Lung (tissue), 12 donors: ENCODE data around the gene PLK4. TPM values are rescaled to one million over a fixed set of nuclear protein-coding genes. Genes with fewer than 3 reads are reported as not detected.

ENCODE experiments used
- ATAC-seq: fragments of 200-7000 bp; cut with Tn5 transposase; one replicate; pipeline ENCODE4 v1.9.1; 2020; ENCODE audit warnings: moderate number of reproducible peaks; ENCODE audit not compliant: insufficient read depth, low FRiP score
- DNase-seq, 3 donors: peaks; one replicate each; pipeline ENCODE4 v3.0.0-alpha.2; 2013 to 2017
- H3K27ac ChIP-seq, 2 donors: one replicate each; pipeline ENCODE4 v1.5.1; 2013; ENCODE audit warnings: mild to moderate bottlenecking in 2 of 2, moderate library complexity in 2 of 2, control low read depth in 1 of 2, inconsistent platforms in 1 of 2, low read depth in 1 of 2, low read length in 1 of 2
- H3K27me3 ChIP-seq, 3 donors: one replicate each; pipeline ENCODE4 v1.5.1; 2013; ENCODE audit warnings: low read length in 2 of 3; ENCODE audit not compliant: control insufficient read depth in 3 of 3, insufficient read depth in 3 of 3
- H3K36me3 ChIP-seq, 4 donors: one replicate each; pipeline ENCODE4 v1.5.1; 2013; ENCODE audit warnings: low read length in 4 of 4, mild to moderate bottlenecking in 1 of 4, moderate library complexity in 1 of 4; ENCODE audit not compliant: control insufficient read depth in 4 of 4, insufficient read depth in 4 of 4
- H3K4me1 ChIP-seq, 5 donors: one replicate each; pipeline ENCODE4 v1.5.1; 2013; ENCODE audit warnings: low read length in 5 of 5, mild to moderate bottlenecking in 2 of 5, moderate library complexity in 1 of 5; ENCODE audit not compliant: control insufficient read depth in 5 of 5, insufficient read depth in 5 of 5
- H3K4me3 ChIP-seq: one replicate; pipeline ENCODE4 v1.5.1; 2013; ENCODE audit warnings: mild to moderate bottlenecking, control low read depth, moderate library complexity
- H3K9ac ChIP-seq, 2 donors: one replicate each; pipeline ENCODE4 v1.5.1; 2013; ENCODE audit warnings: low read length in 2 of 2, control low read depth in 1 of 2; ENCODE audit not compliant: insufficient read depth in 1 of 2
- H3K9me3 ChIP-seq, 4 donors: one replicate each; pipeline ENCODE4 v1.5.1; 2013; ENCODE audit warnings: low read length in 3 of 4, mild to moderate bottlenecking in 1 of 4, moderate library complexity in 1 of 4; ENCODE audit not compliant: control insufficient read depth in 4 of 4, insufficient read depth in 3 of 4
- WGBS, 2 donors: extraction: QIAGEN DNeasy Blood & Tissue Kit; methylation state at CpG; one replicate each; pipeline ENCODE4 v1.1.7; 2013; 5-methylcytosine and 5-hydroxymethylcytosine counted together
- polyA plus RNA-seq, 2 donors: library from polyadenylated mRNA; stranded (reverse); fragments of 200-250 nt; gene quantifications; one replicate each; pipeline ENCODE4 v1.2.1, GENCODE V29; 2013
- total RNA-seq, 2 donors: library from RNA; depleted of rRNA in 1 of 2; stranded (reverse); fragments of >200 nt in 1 of 2; gene quantifications; one replicate each; pipeline ENCODE4 v1.2.1, GENCODE V29; 2014 to 2021
- TF ChIP-seq, protein P1 (sequence below): IDR thresholded peaks from 2 replicates; pipeline ENCODE4 v1.5.1; 2012; ENCODE audit warnings: mild to moderate bottlenecking; ENCODE audit errors: control extremely low read depth, extremely low read depth
- donor health status: control.
- donor health status: control.
- donor health status: Bipolar disorder and iron deficiency.
- donor health status: healthy.
- donor health status: DM: yes; HTN: yes; CAD: no.

Gene PLK4
- total and polyA plus RNA-seq, 4 donors: 1.2 to 13.3 (median 1.9) TPM

DNA sequence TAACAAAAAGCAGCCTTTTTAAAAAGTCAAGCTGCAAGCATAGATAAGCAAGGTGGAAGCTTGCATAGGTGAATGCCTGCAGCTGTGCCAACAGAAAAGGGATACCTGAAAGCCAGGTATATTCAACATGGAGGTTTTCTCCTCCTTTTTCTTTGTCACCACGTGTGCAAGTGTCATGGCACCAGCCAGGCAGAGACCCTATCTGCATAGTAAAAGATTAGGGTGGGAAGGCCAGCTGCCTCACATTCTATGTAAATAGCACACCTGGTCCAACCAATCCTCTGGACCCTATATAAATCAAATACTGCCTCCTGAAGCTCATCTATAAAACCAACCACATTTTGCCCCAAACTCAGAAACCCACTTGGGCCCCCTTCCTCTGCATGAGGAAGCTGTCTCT lies 28.0 kb upstream of the PLK4 start:
- no peak for ATAC-seq
- peaks cover 0 to 16% (median 6%) of the 10 kb centered on the region in 4 donors for H3K9me3 ChIP-seq
- peaks cover 0 to 4% (median 0%) of the 10 kb centered on the region in 5 donors for H3K4me1 ChIP-seq
- WGBS, 2 donors: 34 to 44% methylated on average over 1 of the region's 1 CpG
- H3K27me3 ChIP-seq: no peaks in the 10 kb centered on the region
- no peaks in the 10 kb centered on the region for H3K36me3 ChIP-seq
- H3K9ac ChIP-seq: no peak overlapping the region
- H3K27ac ChIP-seq: no peak overlapping the region
- TF ChIP-seq, protein P1, sequence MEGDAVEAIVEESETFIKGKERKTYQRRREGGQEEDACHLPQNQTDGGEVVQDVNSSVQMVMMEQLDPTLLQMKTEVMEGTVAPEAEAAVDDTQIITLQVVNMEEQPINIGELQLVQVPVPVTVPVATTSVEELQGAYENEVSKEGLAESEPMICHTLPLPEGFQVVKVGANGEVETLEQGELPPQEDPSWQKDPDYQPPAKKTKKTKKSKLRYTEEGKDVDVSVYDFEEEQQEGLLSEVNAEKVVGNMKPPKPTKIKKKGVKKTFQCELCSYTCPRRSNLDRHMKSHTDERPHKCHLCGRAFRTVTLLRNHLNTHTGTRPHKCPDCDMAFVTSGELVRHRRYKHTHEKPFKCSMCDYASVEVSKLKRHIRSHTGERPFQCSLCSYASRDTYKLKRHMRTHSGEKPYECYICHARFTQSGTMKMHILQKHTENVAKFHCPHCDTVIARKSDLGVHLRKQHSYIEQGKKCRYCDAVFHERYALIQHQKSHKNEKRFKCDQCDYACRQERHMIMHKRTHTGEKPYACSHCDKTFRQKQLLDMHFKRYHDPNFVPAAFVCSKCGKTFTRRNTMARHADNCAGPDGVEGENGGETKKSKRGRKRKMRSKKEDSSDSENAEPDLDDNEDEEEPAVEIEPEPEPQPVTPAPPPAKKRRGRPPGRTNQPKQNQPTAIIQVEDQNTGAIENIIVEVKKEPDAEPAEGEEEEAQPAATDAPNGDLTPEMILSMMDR: no peak
- no peak for DNase-seq
- H3K4me3 ChIP-seq: no peak overlapping the region

DNA sequence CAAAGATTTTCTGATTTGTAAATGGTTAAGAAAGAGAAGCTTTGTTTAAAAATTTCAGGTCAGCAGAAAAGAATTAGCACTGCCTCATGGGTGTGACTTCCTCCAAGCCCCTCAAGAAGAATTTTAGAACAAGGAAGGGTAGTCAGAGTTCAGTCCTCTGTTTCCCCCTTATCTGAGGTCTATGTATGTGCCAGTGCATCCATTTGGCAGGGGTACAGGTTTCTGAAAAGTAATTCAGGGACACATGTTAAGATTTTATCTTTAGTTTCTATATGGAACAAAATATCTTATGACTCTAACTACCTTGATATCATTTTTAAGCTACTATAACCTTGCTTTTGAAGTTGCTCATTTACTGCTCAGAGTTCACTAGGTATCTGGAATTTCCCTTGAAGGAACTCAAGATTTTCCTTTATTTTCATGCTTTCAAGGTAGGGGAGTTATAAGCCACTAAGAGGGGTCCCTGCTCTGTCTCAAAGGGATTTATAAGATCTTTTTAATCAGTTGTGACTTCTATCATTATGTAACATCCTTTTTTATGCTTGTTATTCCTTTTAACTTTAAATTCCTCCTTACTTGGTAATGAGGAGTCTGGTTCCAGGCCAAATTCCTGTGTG lies 24.4 kb upstream of the PLK4 start:
- H3K4me3 ChIP-seq: no peak overlapping the region
- H3K36me3 ChIP-seq: no peaks in the 10 kb centered on the region
- no peaks in the 10 kb centered on the region for H3K27me3 ChIP-seq
- TF ChIP-seq, protein P1: no peak
- H3K4me1 ChIP-seq: peaks cover 0 to 4% (median 0%) of the 10 kb centered on the region in 5 donors
- H3K9ac ChIP-seq: no peak overlapping the region
- ATAC-seq (no peak), DNase-seq (peak in 1 of 3 donors; percentile 12)
- H3K27ac ChIP-seq: no peak overlapping the region
- H3K9me3 ChIP-seq: peaks cover 0 to 13% (median under 1%) of the 10 kb centered on the region in 4 donors

DNA sequence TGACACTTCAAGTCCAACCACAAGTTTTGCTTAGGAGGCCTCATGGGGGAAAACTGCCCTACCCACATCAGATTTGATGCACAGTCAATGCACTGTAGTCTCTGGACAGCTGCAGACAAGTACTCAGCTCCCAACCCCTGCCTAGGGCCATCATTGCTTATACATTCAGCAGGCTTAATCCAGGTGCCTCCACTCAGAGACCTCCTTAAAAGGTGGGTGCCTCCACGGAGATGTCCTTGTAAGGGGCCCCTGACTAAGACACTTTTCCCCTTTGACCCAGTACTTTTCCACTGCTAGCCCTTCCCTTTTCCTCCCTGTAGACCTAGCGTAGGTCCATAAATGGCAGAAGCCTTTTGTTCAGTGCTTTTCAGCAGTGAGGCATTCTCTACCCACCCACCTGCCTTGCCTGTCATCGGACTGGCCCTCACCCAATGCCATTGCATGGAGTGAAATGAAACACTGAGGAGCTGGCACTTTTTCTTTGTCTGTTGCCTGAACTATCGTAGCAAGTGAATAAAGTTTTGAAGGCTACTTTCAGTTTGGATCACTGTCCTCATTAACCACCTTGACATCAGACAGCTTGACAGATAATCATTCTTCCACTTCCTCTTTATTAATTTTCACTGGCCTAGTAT lies 23.8 kb upstream of the PLK4 start:
- Histone ChIP-seq H3K4me3 (no peak overlapping the region), H3K9me3 (peaks cover 0 to 13% (median 0%) of the 10 kb centered on the region in 4 donors), H3K36me3 (no peaks in the 10 kb centered on the region), H3K4me1 (peaks cover 0 to 4% (median 0%) of the 10 kb centered on the region in 5 donors), H3K9ac (no peak overlapping the region), H3K27ac (no peak overlapping the region), H3K27me3 (no peaks in the 10 kb centered on the region)
- WGBS, 2 donors: 72 to 78% methylated on average over 4 of the region's 4 CpGs
- ATAC-seq (no peak), DNase-seq (peak in 1 of 3 donors; percentile 50)
- TF ChIP-seq, protein P1: no peak
